ENCODE results near the gene SFT2D1.
"Not testable (repeated sequence)": the region's sequence is repeated elsewhere in the genome, so short reads cannot be mapped to it uniquely, and the experiment has no call there.

The SFT2D1 gene

DNA sequence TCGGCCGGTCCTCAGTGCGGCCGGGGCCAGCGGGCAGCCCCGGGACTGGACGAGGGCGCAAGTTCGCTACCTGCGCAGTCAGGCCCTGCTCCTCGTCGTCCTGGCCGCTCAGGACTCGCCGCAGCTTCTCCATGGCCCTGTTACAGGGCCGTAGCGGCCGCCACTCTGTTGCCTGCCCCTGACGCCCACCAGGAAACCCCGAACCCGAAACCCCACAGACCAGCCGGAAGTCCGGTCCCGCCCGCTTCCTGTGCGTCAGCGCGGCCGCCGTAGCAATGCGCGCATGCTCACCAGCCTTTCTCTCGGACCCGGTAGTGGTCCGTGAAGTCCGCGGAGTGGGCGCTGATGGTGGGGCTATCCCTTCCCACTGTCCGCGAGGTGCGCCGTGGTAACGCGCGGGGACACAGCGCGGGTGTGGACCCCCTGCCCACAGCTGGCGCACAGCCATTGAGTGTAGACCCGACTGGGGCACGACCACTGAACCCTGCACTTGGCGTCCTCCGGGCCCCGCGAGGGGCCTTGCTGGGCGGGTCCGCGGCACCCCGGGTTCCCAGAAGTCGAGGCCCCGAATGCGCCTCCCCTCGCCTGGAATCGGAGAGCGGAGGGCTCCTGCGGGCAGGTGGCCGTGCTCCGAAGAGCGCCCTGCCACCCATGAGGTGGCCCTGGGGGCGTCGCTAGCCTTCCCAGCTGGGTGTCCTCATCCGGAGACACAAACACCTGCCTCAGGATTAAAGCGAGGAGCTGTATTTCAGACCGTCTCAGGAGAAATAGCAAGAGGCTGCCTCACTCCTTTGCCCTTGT, at the start of gene SFT2D1:
SFT2D1 (minus strand) TSS at position 197 of the 801 bp plus-strand sequence; CDS start at position 133, 64 bp downstream.
- DNase-seq: peak; percentile 61

DNA sequence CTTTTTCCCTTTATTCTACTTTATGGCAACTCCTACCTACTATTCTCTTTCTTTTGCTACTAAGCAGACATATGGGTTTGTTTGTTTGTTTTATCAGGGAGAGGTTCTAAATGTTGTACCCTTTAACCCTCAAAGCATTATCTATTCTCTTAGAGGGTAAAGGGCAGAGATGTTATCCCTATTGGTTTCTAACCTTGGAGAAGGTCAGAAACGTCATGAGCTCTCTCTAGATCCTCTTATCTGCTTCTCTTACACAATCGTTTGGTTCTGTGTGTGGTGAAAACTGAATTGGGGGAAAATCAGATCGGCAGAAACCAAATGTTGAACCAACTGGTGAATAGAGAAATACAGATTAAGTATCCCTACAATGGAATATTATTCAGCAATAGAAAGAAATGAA, 46.8 kb upstream of the SFT2D1 start:
- DNase-seq: no peak

DNA sequence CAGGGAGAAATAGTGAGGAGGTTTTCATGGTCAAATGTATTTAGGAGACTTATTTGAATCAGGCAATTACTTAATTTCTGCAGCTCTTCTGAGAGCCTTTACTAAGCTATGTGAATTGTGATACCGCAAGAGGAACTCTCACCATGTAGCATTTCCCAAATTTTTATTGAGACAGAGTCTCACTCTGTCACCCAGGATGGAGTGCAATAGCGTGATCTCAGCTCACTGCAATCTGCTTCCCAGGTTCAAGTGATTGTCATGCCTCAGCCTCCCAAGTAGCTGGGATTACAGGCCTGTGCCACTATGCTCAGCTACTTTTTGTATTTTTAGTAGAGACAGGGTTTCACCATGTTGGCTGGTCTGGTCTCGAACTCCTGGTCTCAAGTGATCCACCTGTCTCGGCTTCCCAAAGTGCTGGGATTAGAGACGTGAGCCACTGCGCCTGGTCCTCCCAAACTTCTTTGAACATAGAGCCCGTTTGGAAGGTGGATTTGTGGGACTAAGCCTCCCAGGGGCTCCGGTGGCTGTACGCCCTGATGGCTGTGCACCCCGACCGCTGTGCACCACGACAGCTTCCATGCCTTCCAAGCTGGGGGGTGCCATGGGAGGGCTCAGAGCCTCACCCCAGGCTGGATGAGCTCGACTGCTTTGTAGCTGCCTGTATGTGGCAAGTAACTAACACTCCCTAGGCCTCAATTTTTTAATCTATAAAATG, 46.1 kb upstream of the SFT2D1 start:
- no peak for DNase-seq

DNA sequence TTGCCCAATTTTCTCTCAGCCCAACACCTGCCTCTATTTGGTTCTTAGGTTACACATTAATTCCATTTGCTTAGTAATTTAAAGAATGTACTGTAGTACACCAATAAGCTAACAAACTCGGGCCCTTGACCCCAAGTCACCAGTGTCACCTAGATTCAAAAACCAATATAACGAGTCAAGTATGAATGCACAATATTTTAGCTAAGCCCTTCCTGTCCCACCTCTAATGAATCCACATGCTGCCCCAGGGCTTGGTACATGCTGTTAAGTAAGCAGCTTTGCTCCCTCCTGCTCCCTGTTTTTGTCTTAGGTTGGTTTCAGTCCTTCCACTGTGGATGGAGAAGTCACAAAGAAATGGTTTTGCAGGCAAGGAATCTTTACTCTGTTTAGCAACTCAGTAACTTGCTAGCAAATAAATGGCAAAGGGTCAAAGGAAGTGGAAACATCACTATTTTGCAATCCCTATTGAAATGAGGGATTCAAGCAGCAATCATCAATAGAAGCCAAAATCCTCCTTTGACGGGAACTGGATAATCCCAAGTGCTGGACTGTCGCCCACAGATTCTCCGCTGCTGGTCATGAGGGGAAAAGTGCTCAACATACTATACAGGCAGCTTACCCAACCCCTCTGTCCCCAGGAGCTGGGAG, 45.4 kb upstream of the SFT2D1 start:
- DNase-seq: no peak

DNA sequence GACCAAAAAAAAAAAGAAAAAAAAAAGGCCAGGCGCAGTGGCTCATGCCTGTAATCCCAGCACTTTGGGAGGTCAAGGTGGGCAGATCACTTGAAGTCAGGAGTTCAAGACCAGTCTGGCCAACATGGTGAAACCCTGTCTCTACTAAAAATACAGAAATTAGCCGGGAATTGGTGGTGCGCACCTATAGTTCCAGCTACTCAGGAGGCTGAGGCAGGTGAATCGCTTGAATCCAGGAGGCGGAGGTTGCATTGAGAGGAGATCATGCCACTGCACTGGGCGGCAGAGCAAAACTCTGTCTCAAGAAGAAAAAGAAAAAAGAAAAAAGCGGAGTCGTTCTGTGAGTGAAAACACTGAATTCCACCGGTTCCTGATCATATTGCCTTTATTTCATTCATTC, 44.8 kb upstream of the SFT2D1 start:
- DNase-seq: not testable (repeated sequence)

DNA sequence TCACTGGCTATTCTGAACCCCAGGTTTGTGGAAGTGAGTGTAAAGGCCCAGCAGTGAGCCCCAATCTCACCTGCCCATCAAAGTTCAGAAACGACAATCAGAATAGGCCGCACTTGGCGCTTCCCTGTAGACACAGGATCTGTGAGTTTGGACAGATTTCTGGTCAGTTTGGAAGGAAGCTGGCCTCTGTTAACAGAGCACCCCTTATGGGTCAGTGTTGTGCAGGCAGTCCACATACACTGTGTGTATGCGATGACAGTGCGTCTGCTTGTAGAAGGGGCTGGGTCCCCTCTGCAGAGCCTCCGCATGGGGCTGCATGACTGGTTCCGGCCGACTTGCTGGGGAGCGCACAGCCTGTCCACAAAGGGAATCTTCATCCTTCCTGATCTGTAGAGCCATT, 43.8 kb upstream of the SFT2D1 start:
- DNase-seq: no peak

DNA sequence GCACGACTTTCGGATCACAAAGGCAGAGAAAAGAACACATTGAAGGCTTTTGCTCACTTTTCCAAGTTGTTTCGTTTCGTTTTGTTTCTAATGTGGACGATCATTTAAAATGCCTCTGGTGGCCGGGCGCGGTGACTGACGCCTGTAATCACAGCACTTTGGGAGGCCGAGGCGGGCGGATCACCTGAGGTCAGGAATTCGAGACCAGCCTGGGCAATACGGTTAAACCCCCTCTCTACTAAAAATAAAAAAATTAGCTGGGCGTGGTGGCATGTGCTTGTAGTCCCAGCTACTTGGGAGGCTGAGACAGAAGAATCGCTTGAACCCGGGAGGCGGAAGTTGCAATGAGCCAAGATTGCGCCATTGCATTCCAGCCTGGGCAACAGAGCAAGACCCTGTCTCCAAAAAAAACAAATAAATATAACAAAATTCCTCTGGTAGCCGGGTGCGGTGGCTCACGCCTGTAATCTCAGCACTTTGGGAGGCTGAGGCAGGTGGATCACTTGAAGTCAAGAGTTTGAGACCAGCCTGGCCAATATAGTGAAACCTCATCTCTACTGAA, 41.5 kb upstream of the SFT2D1 start:
- not testable (repeated sequence) for DNase-seq

DNA sequence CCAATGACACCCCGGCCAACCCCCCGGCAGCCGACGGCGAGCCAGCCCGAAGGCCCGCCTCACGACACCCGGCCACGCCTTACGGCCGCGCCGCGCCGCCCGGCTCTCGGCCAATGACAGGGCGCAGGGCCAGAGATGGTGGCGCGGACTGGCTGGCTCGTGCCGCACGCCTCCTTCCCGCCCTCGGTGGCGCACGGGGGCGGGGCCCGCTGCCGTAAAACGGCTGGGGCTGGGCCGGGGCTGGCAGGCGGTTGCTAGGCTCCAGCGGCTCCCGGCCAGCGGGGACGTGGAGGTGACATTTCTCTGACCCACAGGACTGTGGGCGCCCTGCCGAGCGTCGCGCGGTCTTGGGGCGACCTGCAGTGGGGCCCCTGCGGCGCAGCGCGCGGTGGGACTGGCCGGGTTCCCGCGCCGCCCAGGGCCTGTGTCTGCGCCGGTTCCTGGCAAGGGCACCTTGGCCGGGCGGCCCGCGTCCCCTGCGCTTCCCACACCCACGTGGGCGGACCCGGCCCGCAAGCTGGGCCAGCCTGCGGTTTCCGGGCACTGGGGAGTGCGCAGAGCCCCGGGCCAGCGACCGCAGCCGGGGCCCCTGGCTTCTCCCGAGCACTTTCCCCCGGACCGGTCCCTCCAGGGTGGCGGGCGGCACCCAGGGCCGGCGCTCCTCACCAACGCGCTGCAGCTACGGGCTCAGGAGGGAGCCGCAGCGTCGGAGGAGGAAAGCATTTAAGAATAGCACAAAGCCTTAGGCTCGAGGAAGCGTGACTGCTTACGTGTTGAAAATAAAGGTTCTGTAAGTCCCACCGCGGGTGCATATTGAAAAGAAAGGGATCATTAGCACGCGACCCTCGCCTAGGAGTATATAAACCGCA, 40.8 kb upstream of the SFT2D1 start, which contains the start of gene MPC1:
MPC1 (minus strand) TSS at position 8 of the 869 bp plus-strand sequence. CDS start 64 bp downstream, outside the sequence.
- DNase-seq: peak; percentile 83

DNA sequence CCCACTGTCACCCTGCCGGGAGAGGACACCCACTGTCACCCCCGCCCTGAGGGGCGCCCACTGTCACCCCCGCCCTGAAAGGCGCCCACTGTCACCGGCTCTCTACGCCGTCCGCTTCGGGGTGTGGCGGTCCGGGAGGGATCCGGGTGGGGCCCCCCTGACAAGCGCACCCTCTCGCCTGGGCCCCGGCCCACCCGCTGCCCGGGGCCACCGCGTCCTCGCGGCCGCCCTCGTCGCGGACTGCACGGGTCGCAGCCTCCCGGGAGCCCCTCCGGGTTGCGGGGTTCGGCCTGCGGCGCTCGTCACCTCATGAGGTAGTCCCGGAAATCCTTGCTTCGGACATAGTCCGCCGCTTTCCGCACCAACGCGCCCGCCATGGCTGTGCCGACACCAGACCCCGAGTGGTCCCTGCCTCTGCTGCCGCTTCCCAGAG, 40.2 kb upstream of the SFT2D1 start:
- no peak for DNase-seq

DNA sequence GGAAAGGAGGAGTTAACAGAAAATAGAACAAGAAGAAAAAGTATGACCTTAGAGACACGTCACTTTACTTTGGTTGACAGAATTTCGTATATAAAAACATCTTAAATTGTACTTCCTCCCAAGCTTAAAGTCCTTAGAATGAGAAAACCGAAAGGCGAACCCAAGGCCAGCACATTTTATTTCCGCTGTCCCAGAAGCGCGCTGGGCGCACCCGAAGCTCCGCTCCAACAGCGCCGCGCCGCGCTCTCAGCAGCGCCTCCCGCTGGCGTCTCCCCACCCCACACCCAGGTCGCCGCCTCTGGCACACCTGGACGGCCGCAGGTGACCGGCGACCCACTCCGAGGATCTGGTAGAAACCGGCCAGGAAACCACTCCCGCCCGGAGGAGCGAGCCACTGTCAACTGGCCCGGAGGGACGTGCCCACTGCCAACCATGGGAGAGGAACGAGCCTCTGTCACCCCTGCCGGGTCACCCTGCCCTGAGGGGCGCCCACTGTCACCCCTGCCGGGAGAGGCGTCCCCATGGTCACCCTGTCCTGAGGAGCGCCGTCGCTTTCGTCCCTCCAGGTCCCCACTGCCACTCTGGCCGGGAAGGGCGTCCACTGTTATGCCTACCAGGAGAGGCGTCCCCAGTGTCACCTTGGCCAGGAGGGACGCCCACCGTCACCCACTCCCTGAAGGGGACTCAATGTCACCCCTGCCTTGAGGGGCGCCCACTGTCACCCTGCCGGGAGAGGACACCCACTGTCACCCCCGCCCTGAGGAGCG, 39.6 kb upstream of the SFT2D1 start:
- DNase-seq: peak; percentile 49

DNA sequence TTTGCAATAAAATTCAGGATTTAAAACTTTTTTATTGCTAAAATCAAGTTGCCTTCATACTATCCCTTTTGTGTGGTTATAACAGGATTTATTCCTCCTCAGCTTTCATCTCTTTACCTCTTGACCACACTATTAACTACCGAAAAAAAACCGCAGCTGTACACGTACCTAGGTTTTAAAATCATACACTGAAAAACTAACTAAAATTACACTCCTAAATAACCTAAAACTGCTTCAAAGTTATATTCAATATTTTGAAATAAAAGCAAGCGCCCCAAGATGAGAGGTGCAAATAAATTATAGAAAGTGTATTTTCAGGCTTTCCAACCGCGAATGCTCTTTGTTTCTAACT, 39.0 kb upstream of the SFT2D1 start:
- no peak for DNase-seq

DNA sequence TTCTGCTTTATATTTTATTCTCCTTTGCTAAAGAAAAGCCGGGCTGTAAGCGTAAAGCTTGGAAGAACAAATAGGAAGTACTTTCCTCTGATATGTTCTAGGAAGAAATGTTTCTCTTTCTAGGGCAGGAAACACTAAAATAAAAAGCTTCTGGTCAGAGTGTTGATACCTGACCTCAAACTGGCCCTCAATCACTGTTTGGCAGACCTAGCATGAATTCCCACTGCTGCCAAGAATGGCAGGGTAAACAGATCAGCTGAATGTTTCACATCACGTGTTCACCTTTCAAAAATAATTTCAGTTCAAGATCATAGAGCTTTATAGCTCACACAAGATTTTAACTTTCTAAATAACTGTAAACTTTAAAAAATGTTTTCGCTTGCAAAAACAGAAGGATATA, 37.5 kb upstream of the SFT2D1 start:
- DNase-seq: no peak

DNA sequence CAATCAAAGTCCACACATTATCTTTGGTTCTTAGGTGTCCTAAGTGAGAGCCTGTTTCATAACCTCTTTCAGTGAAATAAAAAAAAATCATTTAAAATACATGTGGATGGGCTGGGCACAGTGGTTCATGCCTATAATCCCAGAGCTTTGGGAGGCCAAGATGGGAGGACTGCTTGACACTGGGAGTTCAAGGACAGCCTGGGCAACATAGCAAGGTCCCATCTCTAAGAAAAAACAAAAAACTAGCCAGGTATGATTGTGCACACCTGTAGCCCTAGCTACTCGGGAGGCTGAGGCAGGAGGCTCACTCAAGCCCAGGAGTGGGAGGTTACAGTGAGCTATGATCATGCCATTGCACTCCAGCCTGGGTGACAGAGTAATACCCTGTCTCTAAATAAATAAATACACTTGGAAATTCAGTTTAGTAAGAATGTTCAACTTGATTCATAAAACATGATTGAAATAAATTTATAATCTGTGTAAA, 36.8 kb upstream of the SFT2D1 start:
- no peak for DNase-seq

DNA sequence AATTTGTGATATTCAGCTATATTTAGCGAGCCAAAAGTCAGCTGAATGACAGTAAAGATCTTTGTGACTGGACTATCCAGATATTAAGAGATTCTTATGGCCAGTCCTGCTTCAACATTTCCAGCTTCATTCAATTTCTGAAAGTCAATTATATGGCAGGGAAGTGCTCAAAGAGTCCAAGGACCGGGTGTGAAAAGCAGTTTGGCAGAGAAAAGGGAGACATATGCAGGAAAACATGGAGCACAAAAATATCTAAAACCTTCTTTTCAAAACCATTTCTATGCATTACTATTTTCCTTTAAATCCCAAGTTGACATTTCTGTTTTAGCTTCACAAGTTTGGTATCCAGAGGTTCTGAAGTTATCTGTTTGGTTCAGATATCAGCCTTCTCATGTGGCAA, 35.4 kb upstream of the SFT2D1 start:
- DNase-seq: no peak

DNA sequence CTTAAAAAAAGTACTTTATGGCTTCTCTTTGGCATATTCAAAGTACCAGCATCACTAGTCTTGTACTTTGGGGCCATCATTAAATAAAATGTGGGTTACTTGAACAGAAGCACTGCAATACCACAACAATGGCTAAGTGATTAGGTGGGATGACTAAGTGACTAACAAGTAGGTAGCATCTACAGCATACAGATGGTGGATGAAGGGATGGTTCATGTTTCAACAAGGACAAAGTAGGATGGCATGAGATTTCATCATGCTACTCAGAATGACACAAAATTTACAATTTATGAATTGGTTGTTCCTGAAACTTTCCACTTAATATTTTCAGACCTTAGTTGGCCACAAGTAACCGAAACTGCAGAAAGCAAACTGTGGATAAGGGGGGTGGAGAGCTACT, 32.7 kb upstream of the SFT2D1 start:
- DNase-seq: no peak

DNA sequence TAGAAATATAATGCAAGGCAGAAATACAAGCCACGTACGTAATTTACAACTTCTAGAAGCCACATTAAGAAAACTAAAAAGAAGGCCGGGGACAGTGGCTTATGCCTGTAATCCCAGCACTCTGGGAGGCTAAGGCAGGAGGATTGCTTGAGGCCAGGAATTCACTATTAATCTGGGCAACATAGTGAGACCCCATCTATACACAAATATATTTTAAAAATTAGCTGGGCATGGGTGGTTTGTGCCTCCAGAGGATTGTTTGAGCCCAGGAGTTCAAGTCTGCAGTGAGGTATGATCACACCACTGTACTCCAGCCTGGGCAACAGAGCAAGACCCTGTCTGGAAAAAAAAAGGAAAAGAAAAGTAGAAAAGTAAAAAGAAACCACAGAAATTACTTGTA, 28.1 kb upstream of the SFT2D1 start:
- no peak for DNase-seq

DNA sequence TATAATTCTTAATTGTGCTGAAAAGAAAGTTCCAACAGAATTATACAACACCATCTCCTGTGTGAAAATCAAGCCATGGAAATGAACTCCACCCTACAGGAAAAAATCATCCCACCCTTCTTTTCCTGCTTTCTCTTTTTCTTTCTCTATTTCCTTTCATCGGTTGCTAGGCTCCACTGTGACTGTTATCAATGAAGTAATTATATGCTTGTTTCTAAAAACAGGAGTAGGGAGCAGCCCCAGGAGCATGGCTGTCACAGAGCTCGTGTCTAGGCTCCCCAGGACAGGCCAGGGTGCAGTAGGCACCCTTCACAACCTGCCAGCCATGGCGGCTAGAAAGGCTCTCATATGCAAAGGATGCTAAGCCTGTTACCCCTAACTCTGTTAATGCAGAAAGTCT, 27.4 kb upstream of the SFT2D1 start:
- no peak for DNase-seq

DNA sequence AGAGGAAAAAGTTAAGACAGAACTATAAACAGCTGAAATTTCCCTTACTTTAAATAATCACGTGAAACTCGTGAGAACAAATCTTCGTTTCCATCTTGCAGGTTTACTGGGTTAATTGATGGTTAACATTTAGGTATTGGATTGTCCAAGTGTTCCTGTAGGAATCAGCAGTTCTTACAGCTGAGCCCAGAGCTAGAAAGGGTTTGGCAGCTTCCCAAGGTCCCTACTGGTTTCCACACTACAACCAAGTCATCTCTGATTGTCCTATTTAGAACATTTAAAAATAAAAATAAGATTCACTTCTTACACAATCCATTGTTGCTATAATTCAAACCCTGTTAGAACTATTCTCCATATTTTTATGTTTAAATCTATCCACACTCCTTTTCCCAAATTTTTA, 24.6 kb upstream of the SFT2D1 start:
- no peak for DNase-seq

DNA sequence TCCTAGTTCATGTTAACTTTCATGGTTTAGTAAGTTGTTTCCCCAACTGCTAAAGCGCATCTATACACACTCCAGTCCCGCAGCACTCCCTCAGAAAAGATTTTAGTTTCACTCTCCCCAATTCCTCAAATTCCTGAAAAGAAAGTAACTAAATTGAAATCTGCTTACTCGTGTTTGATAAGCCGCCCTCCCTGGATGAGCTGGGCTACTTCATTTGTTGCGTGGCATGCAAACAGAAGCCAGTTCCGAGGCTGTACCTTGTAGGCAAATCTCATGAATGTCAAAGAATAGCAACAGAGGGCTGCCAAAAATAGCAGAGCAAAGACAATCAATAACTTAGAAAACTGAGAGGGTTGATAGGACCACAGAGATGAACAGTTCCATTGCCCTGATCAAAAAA, 23.5 kb upstream of the SFT2D1 start:
- no peak for DNase-seq

DNA sequence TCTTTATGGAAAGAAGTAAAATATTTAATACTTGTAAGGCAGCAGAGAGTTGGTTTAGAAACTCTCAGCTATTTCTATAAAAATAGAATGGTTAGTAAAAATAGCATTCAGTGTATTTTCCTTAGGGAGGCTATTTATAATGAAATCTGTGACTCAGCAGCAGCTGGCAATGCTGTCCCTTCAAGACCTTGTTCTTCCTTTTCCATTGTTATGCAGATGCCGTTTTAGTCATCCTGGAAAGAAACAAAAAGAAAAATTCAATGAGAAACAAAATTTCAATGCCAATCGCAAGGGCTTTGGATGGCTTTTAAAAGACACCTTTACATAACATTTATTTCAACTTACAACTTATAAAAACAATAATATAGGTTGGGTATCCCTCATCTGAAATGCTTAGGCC, 22.9 kb upstream of the SFT2D1 start:
- DNase-seq: no peak

DNA sequence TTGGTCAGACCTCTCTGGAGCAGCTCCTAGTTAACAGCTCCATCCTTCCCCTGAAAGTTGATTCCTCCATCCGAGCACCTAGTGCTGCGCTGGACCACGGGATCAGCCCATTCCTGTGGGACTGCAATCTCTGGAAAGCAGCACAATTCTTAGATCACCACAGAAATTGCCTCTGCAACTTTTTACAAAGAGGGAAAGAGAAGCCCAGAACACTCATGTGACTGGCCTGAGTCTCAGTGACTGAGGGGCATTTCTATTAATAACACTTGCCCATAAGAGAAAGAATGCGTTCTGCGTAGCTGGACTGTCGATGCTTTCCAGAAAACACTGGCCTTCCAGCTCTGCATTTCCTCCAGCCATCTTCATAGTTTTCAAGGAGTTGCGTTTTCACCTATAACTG, 22.1 kb upstream of the SFT2D1 start:
- no peak for DNase-seq

DNA sequence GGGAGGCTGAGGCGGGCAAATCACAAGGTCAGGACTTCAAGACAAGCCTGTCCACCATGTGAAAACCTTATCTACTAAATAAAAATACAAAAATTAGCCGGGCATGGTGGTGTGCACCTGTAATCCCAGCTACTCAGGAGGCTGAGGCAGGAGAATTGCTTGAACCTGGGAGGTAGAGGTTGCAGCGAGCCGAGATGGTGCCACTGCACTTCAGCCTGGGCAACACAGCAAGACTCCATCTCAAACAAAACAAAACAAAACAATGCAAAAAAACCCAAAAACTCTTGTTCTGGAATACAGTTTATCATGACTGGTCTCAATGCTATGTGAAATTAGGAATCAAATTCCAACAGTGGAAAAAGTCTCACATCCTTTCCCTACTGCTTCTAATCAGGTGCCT, 20.1 kb upstream of the SFT2D1 start:
- DNase-seq: not testable (repeated sequence)
